GM10847 (cell line): ENCODE results near the gene ILF2.

Experiments
- POLR2A ChIP-seq: IDR thresholded peaks from 2 replicates; pipeline ENCODE4 v1.6.1; 2011; ENCODE audit not compliant: insufficient read length; ENCODE audit errors: extremely low read depth

Gene ILF2

GRCh38 chr1:153685544-153686340 is 14.9 kb upstream of the ILF2 start:
- no peak for TF ChIP-seq POLR2A

GRCh38 chr1:153684892-153685291 is 14.1 kb upstream of the ILF2 start:
- no peak for TF ChIP-seq POLR2A

GRCh38 chr1:153683854-153684253 is 13.1 kb upstream of the ILF2 start:
- TF ChIP-seq POLR2A, result no peak

GRCh38 chr1:153682730-153683129 is 11.9 kb upstream of the ILF2 start:
- no peak for TF ChIP-seq POLR2A

- no peak for TF ChIP-seq POLR2A
These were observed 9.3 kb upstream of the ILF2 start for GRCh38 chr1:153680120-153680403.

- no peak for TF ChIP-seq POLR2A
These were observed 8.7 kb upstream of the ILF2 start for GRCh38 chr1:153679337-153680119.

- TF ChIP-seq POLR2A, result no peak
These were observed 7.9 kb upstream of the ILF2 start, which contains the start of gene NPR1 for GRCh38 chr1:153678519-153679336. NPR1 (plus strand) TSS chr1:153678688; CDS start chr1:153679109, 421 bp downstream.

GRCh38 chr1:153677718-153678518 is 7.1 kb upstream of the ILF2 start:
- no peak for TF ChIP-seq POLR2A

GRCh38 chr1:153673511-153673910 is 2.7 kb upstream of the ILF2 start:
- TF ChIP-seq POLR2A, result no peak

GRCh38 chr1:153670257-153670858 is 435 bp downstream of the ILF2 start:
- no peak for TF ChIP-seq POLR2A

- TF ChIP-seq POLR2A, result no peak
These were observed 1.2 kb downstream of the ILF2 start for GRCh38 chr1:153669606-153670005.

GRCh38 chr1:153667439-153667838 is 3.4 kb downstream of the ILF2 start:
- TF ChIP-seq POLR2A, result no peak

GRCh38 chr1:153663211-153663610 is 7.6 kb downstream of the ILF2 start:
- no peak for TF ChIP-seq POLR2A

GRCh38 chr1:153662269-153662668 is 8.5 kb downstream of the ILF2 start:
- no peak for TF ChIP-seq POLR2A

GRCh38 chr1:153661111-153661708 is 9.6 kb downstream of the ILF2 start:
- no peak for TF ChIP-seq POLR2A

GRCh38 chr1:153659656-153660055 is 11.1 kb downstream of the ILF2 start:
- no peak for TF ChIP-seq POLR2A
